ENCODE data around the gene PXDN. TPM values are rescaled to one million over a fixed set of nuclear protein-coding genes. Genes with fewer than 3 reads are reported as not detected.

Gene PXDN
- total RNA-seq, 4 donors from 2014 or later = 7.0 to 9.5 (median 9.4) TPM

- peaks cover 45% of the 10 kb centered on the region for H3K36me3 ChIP-seq
These were observed 81.6 kb downstream of the PXDN start for GRCh38 chr2:1662606-1663180.

GRCh38 chr2:1661891-1662605 lies 82.3 kb downstream of the PXDN start:
- DNase-seq (ENCODE audit: low spot score in 2 of 2) = peak; percentile 52 to 75
- TF ChIP-seq, protein P1, sequence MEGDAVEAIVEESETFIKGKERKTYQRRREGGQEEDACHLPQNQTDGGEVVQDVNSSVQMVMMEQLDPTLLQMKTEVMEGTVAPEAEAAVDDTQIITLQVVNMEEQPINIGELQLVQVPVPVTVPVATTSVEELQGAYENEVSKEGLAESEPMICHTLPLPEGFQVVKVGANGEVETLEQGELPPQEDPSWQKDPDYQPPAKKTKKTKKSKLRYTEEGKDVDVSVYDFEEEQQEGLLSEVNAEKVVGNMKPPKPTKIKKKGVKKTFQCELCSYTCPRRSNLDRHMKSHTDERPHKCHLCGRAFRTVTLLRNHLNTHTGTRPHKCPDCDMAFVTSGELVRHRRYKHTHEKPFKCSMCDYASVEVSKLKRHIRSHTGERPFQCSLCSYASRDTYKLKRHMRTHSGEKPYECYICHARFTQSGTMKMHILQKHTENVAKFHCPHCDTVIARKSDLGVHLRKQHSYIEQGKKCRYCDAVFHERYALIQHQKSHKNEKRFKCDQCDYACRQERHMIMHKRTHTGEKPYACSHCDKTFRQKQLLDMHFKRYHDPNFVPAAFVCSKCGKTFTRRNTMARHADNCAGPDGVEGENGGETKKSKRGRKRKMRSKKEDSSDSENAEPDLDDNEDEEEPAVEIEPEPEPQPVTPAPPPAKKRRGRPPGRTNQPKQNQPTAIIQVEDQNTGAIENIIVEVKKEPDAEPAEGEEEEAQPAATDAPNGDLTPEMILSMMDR (IDR thresholded peaks at IDR 0.05) = no peak
- no peak for TF ChIP-seq POLR2A (IDR thresholded peaks at IDR 0.05)
- TF ChIP-seq EP300 (IDR thresholded peaks at IDR 0.05) = no peak
- TF ChIP-seq POLR2AphosphoS5 (IDR thresholded peaks at IDR 0.05) = no peak
- Histone ChIP-seq H3K9me3 (no peaks in the 10 kb centered on the region), H3K4me3 (no peak overlapping the region), H3K4me1 (no peaks in the 10 kb centered on the region), H3K27ac (no peak overlapping the region), H3K27me3 (no peaks in the 10 kb centered on the region), H3K36me3 (peaks cover 45% of the 10 kb centered on the region)
- 68% methylated on average over 19 of the region's 19 CpGs for WGBS

More at GRCh38 chr2:1662606-1663180, 81.6 kb downstream of the PXDN start:
- TF ChIP-seq, protein P1 (IDR thresholded peaks at IDR 0.05) = no peak
- TF ChIP-seq POLR2AphosphoS5 (IDR thresholded peaks at IDR 0.05) = no peak
- no peak for TF ChIP-seq POLR2A (IDR thresholded peaks at IDR 0.05)
- no peak for TF ChIP-seq EP300 (IDR thresholded peaks at IDR 0.05)
- 89% methylated on average over 14 of the region's 19 CpGs for WGBS
- Histone ChIP-seq H3K9me3 (no peaks in the 10 kb centered on the region), H3K4me1 (no peaks in the 10 kb centered on the region), H3K4me3 (no peak overlapping the region), H3K27ac (no peak overlapping the region), H3K27me3 (no peaks in the 10 kb centered on the region)
- peak; percentile 49 to 71 for DNase-seq (ENCODE audit: low spot score in 2 of 2)

DNA sequence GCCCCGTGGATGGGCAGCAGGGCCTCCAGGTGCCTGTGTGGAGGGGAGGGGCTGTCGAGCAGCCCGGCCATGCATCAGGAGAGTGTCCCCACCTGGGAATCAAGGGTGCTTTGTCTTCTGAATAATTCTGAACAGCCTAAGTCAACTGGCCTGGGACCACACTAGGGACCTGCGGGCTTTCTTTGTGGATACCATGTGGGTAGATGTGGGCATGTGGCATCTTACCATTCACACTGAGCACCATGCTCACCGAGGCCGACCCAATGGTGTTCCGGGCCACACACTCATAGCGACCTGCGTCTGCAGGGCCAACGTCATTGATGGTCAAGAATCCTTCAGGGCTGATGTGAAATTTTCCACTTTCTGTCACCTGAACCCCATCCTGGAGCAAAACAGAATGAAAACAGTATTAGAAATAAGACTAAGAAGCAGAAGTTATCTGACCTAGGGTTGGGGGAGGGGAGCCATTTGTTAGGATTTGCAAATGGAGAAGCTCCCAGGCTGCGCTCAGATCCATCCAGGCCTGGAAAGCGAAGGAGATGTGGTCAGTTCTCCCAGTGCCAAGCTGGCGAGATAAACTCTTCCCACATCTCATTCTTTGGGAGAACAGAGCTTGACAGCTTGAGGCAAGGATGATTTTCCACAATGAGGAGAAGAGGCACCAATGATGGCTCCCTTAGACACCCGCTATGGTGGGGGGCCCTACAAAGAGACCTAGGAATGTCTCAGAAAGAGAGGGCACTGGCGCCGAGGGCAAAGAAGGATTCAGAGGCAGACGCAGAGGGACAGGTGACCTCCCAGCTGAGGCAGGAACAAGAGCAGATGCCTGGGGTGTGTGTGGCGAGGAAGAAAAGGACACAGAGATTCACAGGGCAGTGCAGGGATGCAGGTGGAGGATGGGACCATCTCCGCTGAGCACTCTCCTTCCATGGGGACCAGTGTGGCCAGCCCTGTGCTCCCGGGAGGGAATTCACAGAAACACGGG lies 83.4 kb downstream of the PXDN start:
- Histone ChIP-seq H3K4me3 (no peak overlapping the region), H3K4me1 (no peaks in the 10 kb centered on the region), H3K27me3 (no peaks in the 10 kb centered on the region), H3K27ac (no peak overlapping the region), H3K36me3 (peaks cover 44% of the 10 kb centered on the region), H3K9me3 (no peaks in the 10 kb centered on the region)
- 94% methylated on average over 17 of the region's 21 CpGs for WGBS
- TF ChIP-seq POLR2AphosphoS5 (IDR thresholded peaks at IDR 0.05) (no peak), POLR2A (IDR thresholded peaks at IDR 0.05) (no peak), EP300 (IDR thresholded peaks at IDR 0.05) (no peak)
- TF ChIP-seq, protein P1 (IDR thresholded peaks at IDR 0.05) = no peak
- DNase-seq (ENCODE audit: low spot score in 2 of 2) = no peak

GRCh38 chr2:1659951-1660565 lies 84.3 kb downstream of the PXDN start:
- Histone ChIP-seq H3K9me3 (no peaks in the 10 kb centered on the region), H3K4me1 (no peaks in the 10 kb centered on the region), H3K27me3 (no peaks in the 10 kb centered on the region), H3K27ac (no peak overlapping the region), H3K4me3 (no peak overlapping the region), H3K36me3 (peaks cover 40% of the 10 kb centered on the region)
- DNase-seq (ENCODE audit: low spot score in 2 of 2) = peak in 1 of 2 donors; percentile 52
- no peak for TF ChIP-seq EP300 (IDR thresholded peaks at IDR 0.05)
- no peak for TF ChIP-seq POLR2A (IDR thresholded peaks at IDR 0.05)
- TF ChIP-seq, protein P1 (IDR thresholded peaks at IDR 0.05) = no peak
- TF ChIP-seq POLR2AphosphoS5 (IDR thresholded peaks at IDR 0.05) = no peak
- WGBS = 89% methylated on average over 16 of the region's 16 CpGs

Data from suprapubic skin (tissue), 4 donors.